ENCODE measurements around the gene ST6GALNAC1. TPM values are rescaled to one million over a fixed set of nuclear protein-coding genes. Genes with fewer than 3 reads are reported as not detected.
A peak's percentile ranks its signal among the peaks of the same experiment; 100 is the strongest.

ST6GALNAC1 gene
- total and polyA plus RNA-seq, 4 donors = 0.16 to 2.1 (median 0.21) TPM; not detected in 1

GRCh38 chr17:76688165-76688622 lies 44.6 kb upstream of the ST6GALNAC1 start:
- 77% methylated on average over 11 of the region's 11 CpGs for WGBS
- DNase-seq (ENCODE audit: low spot score) = no peak
- no peak for TF ChIP-seq REST (IDR thresholded peaks at IDR 0.05)
- no peak for TF ChIP-seq EGR1 (IDR thresholded peaks at IDR 0.05; ENCODE audit: low read depth in 2 of 2)
- TF ChIP-seq YY1 (IDR thresholded peaks at IDR 0.05) = no peak
- no peak for TF ChIP-seq ZBTB33 (IDR thresholded peaks at IDR 0.05)
- TF ChIP-seq ATF3 (IDR thresholded peaks at IDR 0.05) = no peak
- no peak for TF ChIP-seq RXRA (IDR thresholded peaks at IDR 0.05)
- TF ChIP-seq NR2F2 (IDR thresholded peaks at IDR 0.05) = no peak
- no peak for TF ChIP-seq FOXA1 (IDR thresholded peaks at IDR 0.05)
- no peak for TF ChIP-seq TAF1 (conservative IDR thresholded peaks at IDR 0.05)
- TF ChIP-seq HNF4G (IDR thresholded peaks at IDR 0.05) = no peak
- TF ChIP-seq FOXA2 (IDR thresholded peaks at IDR 0.05) = no peak
- no peak for TF ChIP-seq CTCF (IDR thresholded peaks at IDR 0.05; ENCODE audit: low read depth, low read length, missing input control)
- H3K9ac ChIP-seq (ENCODE audit: low read depth in 1 of 2, low read length in 2 of 2) = no peak overlapping the region
- H3K36me3 ChIP-seq (ENCODE audit: control insufficient read depth in 4 of 4, insufficient read depth in 3 of 4, low read depth in 1 of 4, low read length in 3 of 4) = no peaks in the 10 kb centered on the region
- H3K9me3 ChIP-seq (ENCODE audit: control insufficient read depth in 4 of 4, low read length in 3 of 4) = no peaks in the 10 kb centered on the region
- peak overlapping the region; percentile 42 to 64 for H3K27ac ChIP-seq (ENCODE audit: low read depth in 1 of 2, low read length in 2 of 2)
- no peak overlapping the region for H3K4me3 ChIP-seq (ENCODE audit: low read depth in 1 of 3, low read length in 3 of 3)
- H3K27me3 ChIP-seq (ENCODE audit: control insufficient read depth in 4 of 4, insufficient read depth in 4 of 4, low read length in 3 of 4) = no peaks in the 10 kb centered on the region
- no peaks in the 10 kb centered on the region for H3K4me1 ChIP-seq (ENCODE audit: control insufficient read depth in 4 of 4, insufficient read depth in 4 of 4, low read length in 3 of 4)

GRCh38 chr17:76687298-76688164 lies 44.0 kb upstream of the ST6GALNAC1 start:
- Histone ChIP-seq H3K4me1 (ENCODE audit: control insufficient read depth in 4 of 4, insufficient read depth in 4 of 4, low read length in 3 of 4) (no peaks in the 10 kb centered on the region), H3K27me3 (ENCODE audit: control insufficient read depth in 4 of 4, insufficient read depth in 4 of 4, low read length in 3 of 4) (no peaks in the 10 kb centered on the region), H3K27ac (ENCODE audit: low read depth in 1 of 2, low read length in 2 of 2) (peak overlapping the region; percentile 42 to 64), H3K9me3 (ENCODE audit: control insufficient read depth in 4 of 4, low read length in 3 of 4) (no peaks in the 10 kb centered on the region), H3K9ac (ENCODE audit: low read depth in 1 of 2, low read length in 2 of 2) (no peak overlapping the region), H3K36me3 (ENCODE audit: control insufficient read depth in 4 of 4, insufficient read depth in 3 of 4, low read depth in 1 of 4, low read length in 3 of 4) (no peaks in the 10 kb centered on the region), H3K4me3 (ENCODE audit: low read depth in 1 of 3, low read length in 3 of 3) (no peak overlapping the region)
- no peak for DNase-seq (ENCODE audit: low spot score)
- 86% methylated on average over 26 of the region's 26 CpGs for WGBS
- no peak for TF ChIP-seq HNF4A (conservative IDR thresholded peaks at IDR 0.05)
- no peak for TF ChIP-seq RAD21 (IDR thresholded peaks at IDR 0.05)
- TF ChIP-seq FOXA1 (IDR thresholded peaks at IDR 0.05) = no peak
- no peak for TF ChIP-seq REST (IDR thresholded peaks at IDR 0.05)
- no peak for TF ChIP-seq FOXA2 (IDR thresholded peaks at IDR 0.05)
- no peak for TF ChIP-seq ZBTB33 (IDR thresholded peaks at IDR 0.05)
- no peak for TF ChIP-seq YY1 (IDR thresholded peaks at IDR 0.05)
- no peak for TF ChIP-seq GABPA (IDR thresholded peaks at IDR 0.05 in 1 of 2, conservative IDR thresholded peaks at IDR 0.05 in 1 of 2)
